Measurements from ENCODE around the gene FAM3B.

Gene FAM3B

DNA sequence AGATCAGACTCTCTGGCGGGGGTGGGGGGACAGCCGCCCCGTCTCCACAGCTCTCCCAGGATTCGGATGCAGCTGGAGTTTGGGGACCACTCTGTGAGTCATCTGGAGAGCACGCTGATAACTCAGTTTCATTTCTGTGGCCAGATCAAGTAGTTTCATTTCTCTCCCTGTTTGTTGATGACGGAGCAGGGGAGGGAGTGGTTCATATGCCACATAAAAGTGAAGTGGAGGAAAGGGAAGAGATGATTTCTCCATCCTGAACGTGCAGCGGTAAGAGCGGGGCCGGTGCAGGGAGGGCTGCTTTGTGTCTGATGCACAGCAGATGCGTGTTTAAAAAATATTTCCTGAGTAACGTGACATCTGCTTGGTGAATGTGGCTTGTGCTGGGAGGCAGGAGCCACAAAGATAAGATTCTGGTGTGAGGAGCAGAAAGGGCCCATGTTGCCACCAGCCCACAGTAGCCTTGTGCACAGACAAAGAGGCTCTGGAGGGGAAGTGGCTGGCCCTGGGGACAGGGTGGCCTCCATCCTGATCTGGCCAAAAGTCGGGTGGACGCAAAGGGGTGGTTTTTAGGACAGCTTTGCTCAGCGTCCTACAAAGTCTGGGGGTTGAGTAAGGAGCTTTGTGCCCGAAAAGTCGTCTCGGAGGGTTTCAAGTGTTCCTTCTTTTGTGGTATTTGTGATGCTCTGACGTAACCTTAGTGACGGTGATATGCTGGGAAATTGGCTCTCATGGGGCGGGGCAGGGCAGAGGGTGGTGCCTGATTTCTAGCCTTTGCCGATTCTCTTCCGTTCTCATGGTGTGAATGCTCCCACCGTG lies 45.4 kb downstream of the FAM3B start, which contains the start of gene MX2 (continued):
- TF ChIP-seq ZNF510 (tag by site-specific recombination; IDR thresholded peaks at IDR 0.05; ENCODE audit: insufficient replicate concordance) (no peak), KLF16 (tag by site-specific recombination; IDR thresholded peaks at IDR 0.05) (no peak), ZNF560 (tag by site-specific recombination; IDR thresholded peaks at IDR 0.05; ENCODE audit: borderline replicate concordance) (no peak), ZNF362 (tag by site-specific recombination; IDR thresholded peaks at IDR 0.05) (no peak)

DNA sequence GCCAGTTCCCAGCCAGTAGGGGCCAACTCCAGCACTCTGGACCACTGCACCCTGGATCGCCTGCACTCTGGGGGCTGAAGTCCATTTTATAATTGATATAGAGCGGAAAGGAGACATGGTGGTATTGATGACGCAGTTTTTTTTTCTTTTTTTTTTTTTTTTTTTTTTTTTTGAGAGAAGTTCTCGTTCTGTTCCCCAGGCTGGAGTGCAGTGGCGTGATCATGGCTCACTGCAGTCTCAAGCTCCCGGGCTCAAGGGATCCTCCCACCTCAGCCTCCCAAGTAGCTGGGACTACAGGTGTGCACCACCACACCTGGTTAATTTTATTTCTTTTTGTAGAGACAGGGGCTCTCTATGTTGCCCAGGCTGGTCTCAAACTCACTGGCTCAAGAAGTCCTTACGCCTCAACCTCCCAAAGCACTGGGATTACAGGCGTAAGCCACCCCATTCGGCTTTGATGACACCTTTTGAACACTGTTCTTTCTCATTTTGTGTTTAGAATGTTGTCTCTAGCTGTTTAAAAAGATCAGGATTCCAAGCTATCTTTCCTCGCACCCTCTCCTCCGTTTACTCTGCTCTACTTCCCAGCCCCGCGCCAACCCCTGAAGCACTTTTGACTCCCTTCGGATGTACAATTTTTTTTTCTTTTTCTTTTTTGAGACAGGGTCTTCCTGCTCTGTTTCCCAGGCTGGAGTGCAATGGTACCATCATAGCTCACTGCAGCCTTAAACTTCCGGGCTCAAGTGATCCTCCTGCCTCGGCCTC lies 46.2 kb downstream of the FAM3B start:
- Histone ChIP-seq H3K4me1 (ENCODE audit: control insufficient read depth, insufficient read depth, low read length) (no peaks in the 10 kb centered on the region), H3K36me3 (ENCODE audit: control insufficient read depth in 2 of 2, insufficient read depth in 1 of 2, low read length in 2 of 2) (no peaks in the 10 kb centered on the region), H3K9me3 (ENCODE audit: control insufficient read depth, insufficient read depth, low read depth, low read length) (no peaks in the 10 kb centered on the region), H3K27ac (ENCODE audit: extremely low read depth, low read depth, low read length) (no peak overlapping the region), H3K4me3 (ENCODE audit: low read depth, low read length) (no peak overlapping the region)
- CTCF ChIA-PET: no interaction called here
- TF ChIP-seq ZNF654 (tag by site-specific recombination; IDR thresholded peaks at IDR 0.05; ENCODE audit: low read depth): no peak
- TF ChIP-seq ZNF133 (tag by site-specific recombination; IDR thresholded peaks at IDR 0.05): no peak
- no peak for TF ChIP-seq KLF16 (tag by site-specific recombination; IDR thresholded peaks at IDR 0.05)
- no peak for TF ChIP-seq ZNF701 (tag by site-specific recombination; IDR thresholded peaks at IDR 0.05)
- TF ChIP-seq ZNF37A (tag by site-specific recombination; IDR thresholded peaks at IDR 0.05): no peak
- TF ChIP-seq PATZ1 (tag by site-specific recombination; IDR thresholded peaks at IDR 0.05): no peak
- no peak for TF ChIP-seq HOXD13 (CRISPR knock-in tag; IDR thresholded peaks at IDR 0.05; ENCODE audit: borderline replicate concordance)
- TF ChIP-seq ZNF24 (tag by site-specific recombination; IDR thresholded peaks at IDR 0.05): no peak
- TF ChIP-seq ZNF473 (tag by site-specific recombination; IDR thresholded peaks at IDR 0.05): no peak
- no peak for TF ChIP-seq ZBTB8A (tag by site-specific recombination; IDR thresholded peaks at IDR 0.05)
- TF ChIP-seq ZNF658 (tag by site-specific recombination; IDR thresholded peaks at IDR 0.05): no peak
- no peak for TF ChIP-seq ZNF266 (tag by site-specific recombination; IDR thresholded peaks at IDR 0.05; ENCODE audit: low read depth)
- TF ChIP-seq ZNF324 (tag by site-specific recombination; IDR thresholded peaks at IDR 0.05): no peak
- TF ChIP-seq ZNF214 (tag by site-specific recombination; IDR thresholded peaks at IDR 0.05; ENCODE audit: borderline replicate concordance): no peak
- no peak for TF ChIP-seq SCRT1 (tag by site-specific recombination; IDR thresholded peaks at IDR 0.05; ENCODE audit: borderline replicate concordance)
- no peak for TF ChIP-seq ZNF16 (tag by site-specific recombination; IDR thresholded peaks at IDR 0.05; ENCODE audit: low read depth)
- TF ChIP-seq ZNF707 (tag by site-specific recombination; IDR thresholded peaks at IDR 0.05): no peak
- no peak for TF ChIP-seq ZNF792 (tag by site-specific recombination; IDR thresholded peaks at IDR 0.05)
- POLR2A ChIA-PET: no interaction called here

All from HEK293 (cell line).